ENCODE measurements around the gene OR52A1.
"Not testable (repeated sequence)": the region's sequence is repeated elsewhere in the genome, so short reads cannot be mapped to it uniquely, and the experiment has no call there.

OR52A1 gene

DNA sequence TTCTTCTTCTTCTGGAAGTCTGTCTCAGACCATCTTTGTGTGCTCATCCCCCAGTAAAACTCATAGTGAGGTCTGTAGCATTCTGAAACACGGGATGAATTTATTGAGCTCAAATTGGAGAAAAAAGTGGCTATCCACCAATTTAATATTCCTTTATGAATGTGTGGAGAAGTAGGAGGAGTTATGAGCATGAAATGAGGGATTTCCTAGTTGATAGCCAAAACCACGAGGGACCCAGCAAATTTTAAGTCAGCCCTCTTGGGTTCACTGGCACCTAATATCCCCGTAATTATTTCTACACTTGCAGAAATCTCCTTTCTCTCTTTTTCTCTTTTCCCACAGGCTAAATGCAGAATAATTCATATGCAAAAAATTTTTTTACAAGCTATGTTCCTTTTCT lies at the start of gene OR52A1:
TSS of gene OR52A1 (minus strand) at position 101 of the 400 bp plus-strand sequence. CDS start 2,388 bp downstream, outside the sequence.
- DNase-seq: no peak

DNA sequence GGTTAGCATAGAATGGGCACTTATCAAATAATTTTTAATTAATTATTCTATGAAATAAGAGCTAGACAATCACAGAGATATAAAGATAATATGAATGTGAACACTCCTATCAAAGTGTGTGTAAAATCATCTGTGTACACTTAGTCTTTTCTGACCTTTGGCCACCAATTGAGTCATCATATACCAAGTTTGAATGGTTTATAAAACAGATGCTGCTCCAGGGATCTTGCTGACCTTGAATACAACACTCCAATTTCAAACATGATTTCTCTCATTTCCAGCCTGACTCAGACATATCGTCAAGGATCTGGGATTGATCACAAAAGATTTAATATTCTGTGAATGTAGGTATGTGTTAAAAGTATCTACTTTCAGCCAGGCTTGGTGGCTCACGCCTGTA lies 48.8 kb upstream of the OR52A1 start:
- no peak for DNase-seq

DNA sequence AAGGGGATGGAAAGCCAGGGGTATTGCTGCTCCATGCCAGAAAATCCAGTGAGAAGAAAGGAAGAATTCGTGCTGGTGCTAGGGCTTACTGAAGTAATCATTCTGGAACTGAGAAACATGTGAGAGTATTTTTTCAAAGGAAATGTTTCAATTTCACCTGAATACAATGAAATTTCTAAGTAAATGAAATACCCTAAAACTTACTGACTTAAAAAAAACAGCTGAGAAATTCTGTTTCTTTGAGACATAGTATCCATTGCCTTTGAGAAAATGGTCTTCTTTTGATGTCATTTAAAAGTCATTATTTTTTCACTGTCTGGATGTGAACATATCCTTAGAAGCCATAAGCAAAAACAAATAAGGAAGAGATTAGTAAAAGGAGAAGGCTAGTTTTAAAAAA lies 46.0 kb upstream of the OR52A1 start, which contains the start of gene OR51V1:
TSS of gene OR51V1 (minus strand) at position 101 of the 400 bp plus-strand sequence. CDS start at position 101, 0 bp downstream.
- no peak for DNase-seq

- DNase-seq: no peak
Measured at GRCh38 chr11:5198285-5198684, 43.7 kb upstream of the OR52A1 start.

- no peak for DNase-seq
Measured at GRCh38 chr11:5197536-5197935, 43.0 kb upstream of the OR52A1 start.

- DNase-seq: no peak
Measured at GRCh38 chr11:5196731-5197130, 42.2 kb upstream of the OR52A1 start.

DNA sequence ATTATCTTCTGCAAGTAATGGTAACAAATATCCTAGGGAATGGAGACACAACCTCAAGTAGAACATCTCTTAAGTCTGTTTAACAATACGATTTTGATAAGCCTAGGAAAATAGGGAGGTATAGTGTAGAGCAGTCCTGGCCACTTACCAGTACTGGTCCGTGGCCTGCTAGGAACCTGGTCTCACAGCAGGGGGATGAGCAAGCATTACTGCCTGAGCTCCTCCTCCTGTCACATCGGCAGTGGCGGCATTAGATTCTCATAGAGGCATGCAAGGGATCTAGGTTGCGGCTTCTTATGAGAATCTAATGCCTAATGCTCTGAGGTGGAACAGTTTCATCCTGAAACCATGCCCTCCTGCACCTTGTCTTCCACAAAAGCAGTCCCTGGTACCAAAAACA lies 41.5 kb upstream of the OR52A1 start:
- no peak for DNase-seq

GRCh38 chr11:5192738-5193137 lies 38.2 kb upstream of the OR52A1 start:
- no peak for DNase-seq

- DNase-seq: no peak
Measured at GRCh38 chr11:5188201-5188600, 33.6 kb upstream of the OR52A1 start.

- no peak for DNase-seq
Measured at GRCh38 chr11:5178046-5178837, 23.7 kb upstream of the OR52A1 start.

DNA sequence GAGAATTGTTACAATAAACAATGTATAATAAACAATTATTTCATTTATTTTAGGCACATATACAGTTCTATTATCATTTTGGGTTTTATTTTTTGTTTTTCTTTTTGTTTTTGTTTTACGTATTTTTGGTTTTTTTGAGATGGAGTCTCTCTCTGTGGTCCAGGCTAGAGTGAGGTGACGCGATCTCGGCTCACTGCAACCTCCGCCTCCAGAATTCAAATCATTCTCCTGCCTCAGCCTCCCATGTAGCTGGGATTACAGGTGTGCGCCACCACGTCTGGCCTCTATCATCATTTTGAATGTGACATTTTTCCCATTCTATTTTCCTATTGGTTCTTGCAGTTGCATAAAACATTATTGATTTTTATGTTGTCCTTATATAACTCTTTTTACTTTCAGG lies 20.4 kb upstream of the OR52A1 start:
- DNase-seq: no peak

GRCh38 chr11:5171856-5172255 lies 17.3 kb upstream of the OR52A1 start:
- no peak for DNase-seq

- not testable (repeated sequence) for DNase-seq
Measured at GRCh38 chr11:5165898-5166297, 11.3 kb upstream of the OR52A1 start.

DNA sequence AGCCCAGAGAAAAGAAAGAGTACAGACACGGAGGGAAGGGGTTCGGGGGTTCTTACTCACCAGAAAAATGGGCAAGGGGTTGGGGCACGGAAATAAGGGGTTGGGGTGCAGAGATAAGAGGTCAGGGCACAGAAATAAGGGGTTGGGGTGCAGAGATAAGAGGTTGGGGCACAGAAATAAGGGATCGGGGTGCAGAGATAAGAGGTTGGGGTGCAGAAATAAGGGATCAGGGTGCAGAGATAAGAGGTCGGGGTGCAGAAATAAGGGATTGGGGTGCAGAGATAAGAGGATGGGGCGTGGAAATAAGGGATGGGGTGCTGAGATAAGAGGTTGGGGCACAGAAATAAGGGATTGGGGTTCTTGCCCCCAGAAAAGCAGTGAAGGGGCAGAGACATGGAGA lies 10.2 kb upstream of the OR52A1 start:
- not testable (repeated sequence) for DNase-seq

GRCh38 chr11:5161045-5161444 lies 6.5 kb upstream of the OR52A1 start:
- not testable (repeated sequence) for DNase-seq

DNA sequence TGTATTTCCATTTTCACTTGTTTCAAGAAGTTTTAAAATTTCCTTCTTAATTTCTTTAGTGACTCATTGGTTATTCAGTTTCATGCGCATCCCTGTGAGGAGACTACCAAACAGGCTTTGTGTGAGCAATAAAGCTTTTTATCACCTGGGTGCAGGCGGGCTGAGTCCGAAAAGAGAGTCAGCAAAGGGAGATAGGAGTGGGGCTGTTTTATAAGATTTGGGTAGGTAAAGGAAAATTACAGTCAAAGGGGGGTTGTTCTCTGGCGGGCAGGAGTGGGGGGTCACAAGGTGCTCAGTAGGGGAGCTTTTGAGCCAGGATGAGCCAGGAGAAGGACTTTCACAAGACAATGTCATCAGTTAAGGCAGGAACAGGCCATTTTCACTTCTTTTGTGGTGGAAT lies 5.7 kb upstream of the OR52A1 start:
- DNase-seq: not testable (repeated sequence)

GRCh38 chr11:5159806-5160205 lies 5.2 kb upstream of the OR52A1 start:
- no peak for DNase-seq

DNA sequence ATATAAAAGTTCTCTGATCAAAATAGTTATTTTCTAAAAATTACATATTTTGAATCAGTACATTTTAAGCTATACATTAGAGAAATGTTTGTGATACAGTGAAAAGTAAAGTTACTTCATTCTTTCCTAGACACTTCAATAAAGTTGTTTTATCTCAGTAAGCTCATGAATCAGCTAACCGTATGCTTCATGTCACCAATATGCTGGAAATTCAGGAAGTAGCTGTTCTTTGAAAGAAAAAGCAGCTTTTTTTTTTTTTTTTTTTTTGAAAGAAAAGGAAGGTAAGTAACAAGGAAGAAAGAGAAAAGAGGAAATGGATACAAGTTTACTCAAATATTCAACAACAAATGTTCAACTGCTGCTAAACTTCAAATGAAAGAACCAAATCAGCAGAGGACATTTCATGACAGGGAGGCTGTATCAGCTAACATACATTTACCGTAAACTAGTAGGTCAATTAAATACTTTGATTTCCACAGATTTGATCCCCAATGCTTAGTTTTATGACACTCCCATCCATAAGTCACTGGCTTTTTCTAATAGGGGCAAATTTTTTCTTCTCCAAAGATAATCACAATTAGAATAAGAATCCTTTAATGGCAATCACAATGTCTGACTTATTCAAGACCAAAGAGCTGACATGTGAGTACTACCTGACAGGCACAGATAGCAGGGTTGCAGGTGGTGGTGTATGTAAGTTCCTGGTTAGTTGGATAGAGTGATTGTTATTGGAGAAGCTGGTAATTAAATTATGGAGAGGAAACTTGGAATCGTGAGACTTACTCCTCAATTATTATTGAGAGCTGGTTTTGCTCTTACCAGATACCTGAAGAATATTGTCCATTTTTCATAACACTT lies 754 bp downstream of the OR52A1 start:
- no peak for DNase-seq

- DNase-seq: no peak
Measured at GRCh38 chr11:5151713-5152153, 2.8 kb downstream of the OR52A1 start.

- DNase-seq: not testable (repeated sequence)
Measured at GRCh38 chr11:5144206-5144605, 10.4 kb downstream of the OR52A1 start.

DNA sequence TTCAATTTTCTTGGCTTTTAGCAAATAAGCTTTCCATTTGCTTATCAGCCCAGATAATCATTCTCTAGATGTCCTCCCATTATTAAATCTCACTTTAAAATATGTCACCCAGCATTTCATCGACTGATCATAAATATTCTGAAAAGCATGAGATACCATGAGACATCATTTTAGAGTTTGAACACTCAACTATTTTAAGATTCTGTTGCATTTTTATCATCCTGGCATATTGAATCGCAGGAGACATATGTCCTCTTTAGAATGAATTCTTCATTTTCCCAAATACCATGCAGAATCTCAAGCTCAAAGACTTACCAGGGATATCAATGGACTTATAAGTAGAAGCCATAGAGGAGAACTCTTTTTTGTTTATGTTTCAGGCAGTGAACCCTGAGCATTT lies 16.6 kb downstream of the OR52A1 start, which contains the start of gene OR52A5:
TSS of gene OR52A5 (minus strand) at position 361 of the 400 bp plus-strand sequence. CDS start 5,714 bp downstream, outside the sequence.
- DNase-seq: no peak

DNA sequence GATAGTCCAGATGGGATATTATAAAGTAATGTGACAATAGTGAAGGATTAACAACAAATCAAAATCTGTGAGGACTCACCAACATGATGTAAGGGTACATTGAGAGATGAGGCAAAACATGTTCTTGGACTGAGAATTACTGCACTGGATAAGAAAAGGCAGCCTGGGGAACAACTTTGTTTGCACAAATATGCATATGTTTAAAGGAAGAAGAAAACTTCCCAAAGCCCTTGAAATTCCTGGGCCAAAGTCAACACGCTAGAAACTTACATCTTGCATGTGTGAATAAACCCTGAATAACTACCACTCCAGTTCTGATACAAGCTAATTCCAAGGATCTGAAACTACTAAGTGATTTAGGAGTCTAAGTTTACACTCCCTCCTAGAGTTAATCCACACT lies 17.5 kb downstream of the OR52A1 start:
- DNase-seq: no peak

GRCh38 chr11:5136261-5136660 lies 18.3 kb downstream of the OR52A1 start:
- no peak for DNase-seq

Measured in activated CD4-positive, alpha-beta T cell treated with anti-CD3 and anti-CD28 coated beads for 4 hours (primary cell).